ENCODE data around the gene HFM1.
"Not testable (repeated sequence)": the region's sequence is repeated elsewhere in the genome, so short reads cannot be mapped to it uniquely, and the experiment has no call there.

HFM1 gene, protein sequence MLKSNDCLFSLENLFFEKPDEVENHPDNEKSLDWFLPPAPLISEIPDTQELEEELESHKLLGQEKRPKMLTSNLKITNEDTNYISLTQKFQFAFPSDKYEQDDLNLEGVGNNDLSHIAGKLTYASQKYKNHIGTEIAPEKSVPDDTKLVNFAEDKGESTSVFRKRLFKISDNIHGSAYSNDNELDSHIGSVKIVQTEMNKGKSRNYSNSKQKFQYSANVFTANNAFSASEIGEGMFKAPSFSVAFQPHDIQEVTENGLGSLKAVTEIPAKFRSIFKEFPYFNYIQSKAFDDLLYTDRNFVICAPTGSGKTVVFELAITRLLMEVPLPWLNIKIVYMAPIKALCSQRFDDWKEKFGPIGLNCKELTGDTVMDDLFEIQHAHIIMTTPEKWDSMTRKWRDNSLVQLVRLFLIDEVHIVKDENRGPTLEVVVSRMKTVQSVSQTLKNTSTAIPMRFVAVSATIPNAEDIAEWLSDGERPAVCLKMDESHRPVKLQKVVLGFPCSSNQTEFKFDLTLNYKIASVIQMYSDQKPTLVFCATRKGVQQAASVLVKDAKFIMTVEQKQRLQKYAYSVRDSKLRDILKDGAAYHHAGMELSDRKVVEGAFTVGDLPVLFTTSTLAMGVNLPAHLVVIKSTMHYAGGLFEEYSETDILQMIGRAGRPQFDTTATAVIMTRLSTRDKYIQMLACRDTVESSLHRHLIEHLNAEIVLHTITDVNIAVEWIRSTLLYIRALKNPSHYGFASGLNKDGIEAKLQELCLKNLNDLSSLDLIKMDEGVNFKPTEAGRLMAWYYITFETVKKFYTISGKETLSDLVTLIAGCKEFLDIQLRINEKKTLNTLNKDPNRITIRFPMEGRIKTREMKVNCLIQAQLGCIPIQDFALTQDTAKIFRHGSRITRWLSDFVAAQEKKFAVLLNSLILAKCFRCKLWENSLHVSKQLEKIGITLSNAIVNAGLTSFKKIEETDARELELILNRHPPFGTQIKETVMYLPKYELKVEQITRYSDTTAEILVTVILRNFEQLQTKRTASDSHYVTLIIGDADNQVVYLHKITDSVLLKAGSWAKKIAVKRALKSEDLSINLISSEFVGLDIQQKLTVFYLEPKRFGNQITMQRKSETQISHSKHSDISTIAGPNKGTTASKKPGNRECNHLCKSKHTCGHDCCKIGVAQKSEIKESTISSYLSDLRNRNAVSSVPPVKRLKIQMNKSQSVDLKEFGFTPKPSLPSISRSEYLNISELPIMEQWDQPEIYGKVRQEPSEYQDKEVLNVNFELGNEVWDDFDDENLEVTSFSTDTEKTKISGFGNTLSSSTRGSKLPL (N-terminal part only)

DNA sequence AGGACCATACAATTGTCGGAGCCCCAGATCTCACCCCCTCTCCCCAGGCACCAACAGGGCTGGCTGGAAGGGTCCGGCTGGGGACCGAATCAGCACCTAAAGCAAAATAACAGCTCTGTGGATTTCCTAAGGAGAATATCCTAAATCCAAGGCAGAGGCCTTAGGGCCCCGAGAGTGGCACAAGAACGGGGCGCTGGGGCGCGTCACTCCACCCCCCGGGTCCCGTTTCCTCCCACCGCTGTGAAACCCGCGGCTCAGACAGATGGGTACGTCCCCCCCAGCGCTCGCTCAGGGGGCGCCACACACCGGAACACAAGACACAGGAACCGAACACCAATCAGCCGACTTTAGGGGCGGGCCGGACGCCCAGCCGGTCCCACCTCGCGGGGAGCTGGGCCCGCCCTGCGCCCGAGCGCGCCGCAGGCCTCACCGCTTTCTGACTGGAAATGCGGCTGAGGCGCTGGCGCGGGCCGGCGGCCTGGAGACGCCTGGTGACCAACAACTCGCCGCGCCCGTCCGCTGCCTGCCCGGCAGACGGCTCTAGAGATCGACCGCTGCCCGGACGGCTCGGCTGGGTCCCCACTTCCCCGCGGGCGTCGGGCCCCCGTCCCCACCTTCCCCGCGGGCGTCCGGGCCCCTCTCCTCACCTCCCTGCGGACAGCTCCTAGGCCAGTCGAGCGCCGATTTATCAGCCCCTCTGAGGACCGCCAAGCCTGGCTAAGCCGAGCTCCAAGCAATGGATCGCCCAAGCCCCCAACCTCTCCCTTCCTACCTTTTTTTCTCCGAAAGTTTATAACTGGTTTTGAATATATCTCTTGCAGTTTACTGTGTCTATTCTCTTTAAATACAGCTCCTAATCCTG lies at the start of gene HFM1:
TSS of gene HFM1 (minus strand) at position 687 of the 862 bp plus-strand sequence. CDS start 3,755 bp downstream, outside the sequence.
- TF ChIP-seq POLR2A (IDR thresholded peaks at IDR 0.05; ENCODE audit: low read depth, low read length) = no peak
- DNase-seq (ENCODE audit: insufficient read length, low spot score) = peak; percentile 9
- FAIRE-seq = no peak

DNA sequence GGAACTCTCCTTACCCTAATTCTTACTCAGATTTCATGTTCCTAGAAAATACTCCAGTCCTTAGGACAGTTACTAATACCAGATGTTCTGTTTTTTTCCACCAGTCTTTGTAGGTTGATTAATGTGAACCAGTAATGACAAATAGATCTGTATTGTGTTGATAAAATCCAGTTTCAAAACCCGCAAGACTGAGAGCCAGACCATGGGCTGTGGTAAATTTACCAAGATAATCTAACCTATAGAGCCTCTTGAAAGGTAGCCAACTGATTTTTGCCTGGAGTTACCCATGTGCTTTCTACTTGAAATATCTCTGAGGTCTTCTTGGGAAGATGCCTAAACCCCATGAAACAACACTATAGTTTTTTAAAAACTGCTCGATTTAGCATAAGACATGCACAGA lies 49.5 kb upstream of the HFM1 start:
- FAIRE-seq = no peak
- no peak for DNase-seq (ENCODE audit: insufficient read length, low spot score)
- no peak for TF ChIP-seq POLR2A (IDR thresholded peaks at IDR 0.05; ENCODE audit: low read depth, low read length)

DNA sequence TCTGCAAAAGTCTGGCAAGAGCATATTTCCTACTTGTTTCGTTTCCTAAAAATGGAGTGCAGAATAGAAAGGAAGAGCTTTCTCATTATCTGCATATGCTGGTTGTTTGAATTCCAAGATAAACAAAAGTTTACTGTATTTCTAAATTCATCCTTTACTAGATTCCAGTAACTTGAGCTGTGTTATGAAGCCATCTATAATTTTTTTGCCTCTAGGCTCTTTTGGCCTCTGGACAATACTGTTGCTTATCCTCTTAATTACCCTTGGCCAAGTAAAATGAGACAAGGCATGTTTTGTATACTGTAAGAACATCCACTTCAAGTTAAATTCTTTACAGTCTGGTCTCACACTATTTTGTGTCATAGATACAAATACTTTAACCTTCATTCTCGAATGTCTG lies 45.6 kb upstream of the HFM1 start:
- DNase-seq (ENCODE audit: insufficient read length, low spot score) (no peak), FAIRE-seq (no peak)

DNA sequence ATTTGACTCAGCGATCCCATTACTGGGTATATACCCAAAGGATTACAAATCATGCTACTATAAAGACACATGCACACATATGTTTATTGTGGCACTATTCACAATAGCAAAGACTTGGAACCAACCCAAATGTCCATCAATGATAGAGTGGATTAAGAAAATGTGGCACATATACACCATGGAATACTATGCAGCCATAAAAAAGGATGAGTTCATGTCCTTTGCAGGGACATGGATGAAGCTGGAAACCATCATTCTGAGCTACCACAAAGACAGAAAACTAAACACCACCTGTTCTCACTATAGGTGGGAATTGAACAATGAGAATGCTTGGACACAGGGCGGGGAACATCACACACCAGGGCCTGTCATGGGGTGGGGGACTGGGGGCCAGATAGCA lies 43.1 kb upstream of the HFM1 start:
- FAIRE-seq; DNase-seq (ENCODE audit: insufficient read length, low spot score): not testable (repeated sequence)

More for the DNA sequence above, 45.6 kb upstream of the HFM1 start:
- no peak for TF ChIP-seq POLR2A (IDR thresholded peaks at IDR 0.05; ENCODE audit: low read depth, low read length)

DNA sequence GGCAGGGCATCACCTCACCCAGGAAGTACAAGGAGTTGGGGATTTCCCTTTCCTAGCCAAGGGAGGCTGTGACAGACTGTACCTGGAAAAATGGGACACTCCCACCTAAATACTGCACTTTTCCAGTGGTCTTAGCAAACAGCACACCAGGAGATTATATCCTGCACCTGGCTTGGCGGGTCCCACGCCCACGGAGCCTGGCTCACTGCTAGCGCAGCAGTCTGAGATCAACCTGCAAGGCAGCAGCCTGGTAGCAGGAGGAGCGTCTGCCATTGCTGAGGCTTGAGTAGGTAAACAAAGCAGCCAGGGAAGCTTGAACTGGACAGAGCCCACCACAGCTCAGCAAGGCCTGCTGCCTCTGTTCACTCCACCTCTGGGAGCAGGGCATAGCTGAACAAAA lies 37.3 kb upstream of the HFM1 start:
- DNase-seq (ENCODE audit: insufficient read length, low spot score); FAIRE-seq: not testable (repeated sequence)

DNA sequence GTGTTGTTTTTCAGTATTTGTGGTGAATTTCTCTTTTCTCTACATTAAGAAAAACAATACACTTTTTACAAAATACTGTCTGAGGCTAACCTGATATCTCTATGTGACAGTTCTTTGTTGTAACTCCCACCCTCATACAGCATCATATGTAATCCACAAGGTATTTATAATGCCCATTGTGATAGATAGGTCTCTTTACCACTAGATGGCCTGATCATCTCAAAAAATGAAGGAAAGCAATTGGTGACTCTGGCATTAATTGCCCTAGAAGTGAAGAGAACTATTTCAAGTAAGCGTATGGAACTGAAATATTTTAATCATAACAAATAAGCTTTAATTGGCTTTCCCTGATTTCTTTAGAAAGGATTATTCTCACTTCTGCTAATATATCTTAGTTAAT lies 36.2 kb upstream of the HFM1 start:
- TF ChIP-seq POLR2A (IDR thresholded peaks at IDR 0.05; ENCODE audit: low read depth, low read length) = no peak
- FAIRE-seq = no peak
- DNase-seq (ENCODE audit: insufficient read length, low spot score) = no peak

DNA sequence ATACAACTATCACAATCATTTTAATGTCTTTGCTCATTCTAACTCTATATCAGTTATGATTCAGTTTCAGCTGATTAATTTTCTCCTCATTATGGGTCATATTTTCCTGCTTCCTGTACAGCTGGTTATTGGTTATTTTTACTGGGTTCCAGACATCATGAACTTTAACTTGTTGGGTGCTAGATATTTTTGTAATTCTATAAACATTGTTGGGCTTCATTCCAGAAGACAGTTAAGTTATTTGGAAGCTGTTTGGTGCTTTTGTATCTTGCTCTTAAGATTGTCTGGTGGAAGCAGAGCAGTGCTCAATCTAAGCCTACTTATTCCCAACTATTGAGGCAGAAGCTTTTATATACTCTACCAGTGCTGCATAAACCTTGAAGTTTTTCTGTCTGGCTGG lies 34.4 kb upstream of the HFM1 start:
- DNase-seq (ENCODE audit: insufficient read length, low spot score) (no peak), FAIRE-seq (no peak)
- no peak for TF ChIP-seq POLR2A (IDR thresholded peaks at IDR 0.05; ENCODE audit: low read depth, low read length)

DNA sequence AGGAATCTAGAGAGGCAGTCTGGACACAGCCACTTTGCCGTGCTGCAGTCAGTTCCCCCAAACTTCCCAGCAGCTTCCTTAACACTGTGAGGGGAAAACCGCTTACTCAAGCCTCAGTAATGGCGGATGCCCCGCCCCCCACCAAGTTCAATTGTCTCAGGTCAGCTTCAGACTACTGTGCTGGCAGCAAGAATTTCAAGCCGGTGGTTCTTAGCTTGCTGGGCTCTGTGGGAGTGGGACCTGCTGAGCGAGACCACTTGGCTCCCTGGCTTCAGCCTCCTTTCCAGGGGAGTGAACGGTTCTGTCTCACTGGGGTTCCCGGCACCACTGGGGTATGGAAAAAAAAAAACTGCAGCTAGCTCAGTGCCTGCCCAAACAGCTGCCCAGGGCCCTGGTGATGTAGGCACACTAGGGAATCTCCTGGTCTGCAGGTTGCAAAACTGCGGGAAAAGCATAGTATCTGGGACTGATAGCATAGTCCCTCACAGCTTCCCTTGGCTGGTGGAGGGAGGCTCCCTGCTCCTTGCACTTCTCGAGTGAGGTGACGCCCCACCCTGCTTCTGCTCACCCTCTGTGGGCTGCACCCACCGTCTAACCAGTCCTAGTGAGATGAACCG lies 23.7 kb upstream of the HFM1 start:
- TF ChIP-seq POLR2A (IDR thresholded peaks at IDR 0.05; ENCODE audit: low read depth, low read length) = no peak
- DNase-seq (ENCODE audit: insufficient read length, low spot score) (no peak), FAIRE-seq (no peak)

DNA sequence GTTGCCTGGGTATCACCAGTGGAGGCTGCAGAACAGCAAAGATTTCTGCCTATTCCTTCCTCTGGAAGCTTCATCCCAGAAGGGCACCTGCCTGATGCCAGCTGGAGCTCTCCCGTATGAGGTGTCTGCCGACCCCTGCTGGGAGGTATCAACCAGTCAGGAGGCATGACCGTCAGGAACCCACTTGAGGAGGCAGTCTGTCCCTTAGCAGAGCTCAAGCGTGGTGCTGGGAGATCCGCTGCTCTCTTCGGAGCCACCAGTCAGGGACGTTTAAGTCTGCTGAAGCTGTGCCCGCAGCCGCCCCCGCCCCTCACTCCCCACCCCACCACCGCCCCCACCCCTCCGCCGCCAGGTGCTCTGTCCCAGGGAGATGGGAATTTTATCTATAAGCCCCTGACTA lies 23.1 kb upstream of the HFM1 start:
- no peak for TF ChIP-seq POLR2A (IDR thresholded peaks at IDR 0.05; ENCODE audit: low read depth, low read length)
- DNase-seq (ENCODE audit: insufficient read length, low spot score) = no peak
- no peak for FAIRE-seq

DNA sequence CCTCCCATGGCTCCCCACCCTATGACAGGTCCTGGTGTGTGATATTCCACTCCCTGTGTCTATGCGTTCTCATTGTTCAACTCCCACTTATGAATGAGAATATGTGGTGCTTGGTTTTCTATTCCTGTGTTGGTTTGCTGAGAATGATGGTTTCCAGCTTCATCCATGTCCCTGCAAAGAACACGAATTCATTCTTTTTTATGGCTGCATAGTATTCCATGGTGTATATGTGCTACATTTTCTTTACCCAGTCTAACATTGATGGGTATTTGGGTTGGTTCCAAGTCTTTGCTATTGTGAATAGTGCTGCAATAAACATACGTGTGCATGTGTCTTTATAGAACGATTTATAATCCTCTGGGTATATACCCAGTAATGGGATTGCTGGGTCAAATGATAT lies 17.9 kb upstream of the HFM1 start:
- FAIRE-seq; DNase-seq (ENCODE audit: insufficient read length, low spot score): not testable (repeated sequence)

DNA sequence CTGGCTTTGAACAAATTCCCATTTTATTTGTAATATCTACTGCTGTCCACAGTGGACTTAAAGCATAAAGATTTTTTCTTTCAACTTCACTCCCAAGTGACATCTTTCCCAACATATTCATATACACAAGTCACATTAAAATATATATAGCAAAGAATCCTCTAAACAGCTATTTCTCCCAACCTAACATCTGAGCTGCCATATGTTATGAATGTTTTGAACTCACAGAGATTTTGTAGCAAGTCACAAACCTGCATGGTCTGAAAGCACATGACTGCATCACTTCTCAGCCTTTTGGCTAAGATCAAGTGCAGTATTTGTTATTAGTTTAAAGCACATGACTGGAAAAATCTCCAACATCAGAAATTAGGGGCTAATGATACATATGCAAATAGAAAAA lies 7.7 kb upstream of the HFM1 start:
- FAIRE-seq (no peak), DNase-seq (ENCODE audit: insufficient read length, low spot score) (no peak)
- TF ChIP-seq POLR2A (IDR thresholded peaks at IDR 0.05; ENCODE audit: low read depth, low read length) = no peak

DNA sequence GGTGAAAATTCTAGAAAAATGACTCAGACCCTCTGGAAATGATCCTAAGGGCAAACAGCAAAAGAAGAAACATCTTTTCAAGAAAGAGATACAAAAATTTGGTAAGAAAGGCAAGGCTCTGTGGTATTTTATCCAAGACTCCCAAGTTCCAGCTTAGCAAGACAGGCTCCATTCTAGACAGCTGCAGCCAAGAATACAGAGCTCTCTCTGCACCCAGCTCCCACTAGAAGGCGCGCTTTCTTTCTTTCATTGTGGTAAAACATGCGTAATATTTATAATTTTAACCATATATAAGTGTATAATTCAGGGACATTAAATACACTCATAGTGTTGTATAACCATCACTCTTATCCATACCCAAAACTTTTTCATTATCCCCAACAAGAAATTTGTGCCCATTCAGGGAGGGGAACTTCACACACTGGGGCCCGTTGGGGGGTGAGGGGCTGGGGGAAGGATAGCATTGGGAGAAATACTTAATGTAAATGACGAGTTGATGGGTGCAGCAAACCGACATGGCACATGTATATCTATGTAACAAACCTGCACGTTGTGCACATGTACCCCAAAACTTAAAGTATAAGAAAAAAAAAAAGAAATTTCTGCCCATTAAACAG lies 2.2 kb upstream of the HFM1 start:
- no peak for FAIRE-seq
- TF ChIP-seq POLR2A (IDR thresholded peaks at IDR 0.05; ENCODE audit: low read depth, low read length) = no peak
- no peak for DNase-seq (ENCODE audit: insufficient read length, low spot score)

Data from H54 (cell line).